Tibial nerve (tissue), 3 donors: ENCODE results near the gene IL17RE.

Experiments used
- POLR2A ChIP-seq, 2 donors: fragments of 450-650 bp; IDR thresholded peaks; one replicate each; pipeline ENCODE4 v1.6.1; 2017; ENCODE audit warnings: antibody characterized with exemption in 2 of 2, mild to moderate bottlenecking in 2 of 2, moderate library complexity in 2 of 2
- TF ChIP-seq, protein P1 (sequence below), 5 experiments: fragments of 200-600 bp in 3 of 5; fragments of 450-650 bp in 2 of 5; sonication (generic) in 3 of 5; IDR thresholded peaks; one replicate each; pipeline ENCODE4 v1.5.1; 2016 to 2019; ENCODE audit warnings: antibody characterized with exemption in 5 of 5, mild to moderate bottlenecking in 3 of 5, moderate library complexity in 2 of 5

DNA sequence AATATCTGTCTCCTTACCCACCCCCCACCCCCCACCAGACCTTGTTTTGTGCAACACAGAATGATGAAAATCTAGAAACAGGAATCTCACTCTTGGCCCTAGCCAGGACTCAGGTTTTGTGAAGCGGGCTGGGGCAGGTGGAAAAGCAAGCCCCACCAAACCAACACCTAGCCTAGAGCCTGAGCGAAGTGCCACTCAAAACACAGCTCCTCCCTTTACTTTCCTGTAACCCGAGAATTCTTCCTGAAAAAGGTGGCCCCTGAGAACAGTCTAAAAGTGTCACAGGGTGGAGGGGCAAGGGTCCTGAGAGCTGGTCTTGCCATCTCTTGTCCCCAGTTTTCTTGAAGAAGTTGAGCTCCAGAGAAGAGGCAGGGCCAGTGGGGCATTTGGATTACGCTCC is 41.4 kb upstream of the IL17RE start:
- TF ChIP-seq, protein P1, sequence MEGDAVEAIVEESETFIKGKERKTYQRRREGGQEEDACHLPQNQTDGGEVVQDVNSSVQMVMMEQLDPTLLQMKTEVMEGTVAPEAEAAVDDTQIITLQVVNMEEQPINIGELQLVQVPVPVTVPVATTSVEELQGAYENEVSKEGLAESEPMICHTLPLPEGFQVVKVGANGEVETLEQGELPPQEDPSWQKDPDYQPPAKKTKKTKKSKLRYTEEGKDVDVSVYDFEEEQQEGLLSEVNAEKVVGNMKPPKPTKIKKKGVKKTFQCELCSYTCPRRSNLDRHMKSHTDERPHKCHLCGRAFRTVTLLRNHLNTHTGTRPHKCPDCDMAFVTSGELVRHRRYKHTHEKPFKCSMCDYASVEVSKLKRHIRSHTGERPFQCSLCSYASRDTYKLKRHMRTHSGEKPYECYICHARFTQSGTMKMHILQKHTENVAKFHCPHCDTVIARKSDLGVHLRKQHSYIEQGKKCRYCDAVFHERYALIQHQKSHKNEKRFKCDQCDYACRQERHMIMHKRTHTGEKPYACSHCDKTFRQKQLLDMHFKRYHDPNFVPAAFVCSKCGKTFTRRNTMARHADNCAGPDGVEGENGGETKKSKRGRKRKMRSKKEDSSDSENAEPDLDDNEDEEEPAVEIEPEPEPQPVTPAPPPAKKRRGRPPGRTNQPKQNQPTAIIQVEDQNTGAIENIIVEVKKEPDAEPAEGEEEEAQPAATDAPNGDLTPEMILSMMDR (IDR thresholded peaks at IDR 0.05), result no peak
- TF ChIP-seq POLR2A (IDR thresholded peaks at IDR 0.05), result no peak
